ENCODE data around the gene BRD8.

DNA sequence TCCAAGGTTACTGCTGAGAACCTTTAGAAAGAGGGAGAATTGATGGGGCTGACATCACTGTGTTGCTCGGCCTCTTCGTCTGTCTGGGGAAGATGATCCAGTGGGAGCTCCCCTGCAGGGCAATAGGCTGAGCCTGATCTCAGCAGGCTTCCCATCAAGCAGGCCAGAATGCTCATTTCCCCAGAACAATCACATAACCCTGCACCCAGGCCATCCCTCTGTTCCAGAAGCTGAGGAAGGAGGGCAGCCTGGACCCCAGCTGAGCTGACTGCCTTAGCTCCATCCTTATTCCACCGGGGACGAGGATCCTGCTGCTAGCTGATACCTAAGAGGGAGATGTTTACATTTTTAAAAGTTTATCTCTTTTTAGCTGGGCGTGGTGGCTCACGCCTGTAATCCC, 46.3 kb upstream of the BRD8 start:
- TF ChIP-seq EZH2 (IDR thresholded peaks at IDR 0.05) (no peak), POLR2AphosphoS5 (IDR thresholded peaks at IDR 0.05; ENCODE audit: borderline replicate concordance, low read depth, low read length) (no peak)
